HepG2 (cell line): ENCODE measurements around the gene GBP3.

Source experiments
- ADNP ChIP-seq: sonication (generic); formaldehyde crosslinking; IDR thresholded peaks from 2 replicates; pipeline ENCODE4 v1.4.0; 2020; ENCODE audit warnings: missing genetic modification reagents
- IRF2 ChIP-seq: IDR thresholded peaks from 2 replicates; pipeline ENCODE4 v1.6.1; 2018; ENCODE audit warnings: missing genetic modification reagents, missing compliant biosample characterization
- JUN ChIP-seq: sonication (generic); formaldehyde crosslinking; IDR thresholded peaks from 2 replicates; pipeline ENCODE4 v1.4.0; 2020; ENCODE audit warnings: mild to moderate bottlenecking, missing genetic modification reagents
- KDM5A ChIP-seq: fragments of 200-600 bp; sonication (generic); IDR thresholded peaks from 2 replicates; pipeline ENCODE4 v1.7.0; 2018; ENCODE audit warnings: antibody characterized with exemption, mild to moderate bottlenecking, low read length, borderline replicate concordance
- NFATC3 ChIP-seq: sonication (generic); formaldehyde crosslinking; IDR thresholded peaks from 2 replicates; pipeline ENCODE4 v1.5.1; 2020; ENCODE audit warnings: mild to moderate bottlenecking, missing genetic modification reagents
- POLR2A ChIP-seq, 2 experiments: IDR thresholded peaks; 2 replicates each; pipeline ENCODE4 v1.6.1; 2011; ENCODE audit warnings: low read depth in 2 of 2, low read length in 2 of 2, mild to moderate bottlenecking in 1 of 2, moderate library complexity in 1 of 2; ENCODE audit not compliant: insufficient read depth in 1 of 2
- TCF7 ChIP-seq: sonication (generic); IDR thresholded peaks from 2 replicates; pipeline ENCODE4 v1.6.1; 2016; ENCODE audit warnings: antibody characterized with exemption, low read depth
- THAP7 ChIP-seq: sonication (generic); formaldehyde crosslinking; IDR thresholded peaks from 2 replicates; pipeline ENCODE4 v1.8.1; 2023; ENCODE audit warnings: mild to moderate bottlenecking, missing genetic modification reagents
- ZBTB26 ChIP-seq: IDR thresholded peaks from 2 replicates; pipeline ENCODE4 v1.6.1; 2016; ENCODE audit warnings: missing compliant biosample characterization, missing genetic modification reagents, borderline replicate concordance
- ZBTB40 ChIP-seq, 2 experiments: fragments of 450-650 bp in 1 of 2; sonication (generic) in 1 of 2; formaldehyde crosslinking in 1 of 2; IDR thresholded peaks; 2 replicates each; pipeline versions ENCODE4 v1.6.1 to v1.8.0; 2016 to 2022; ENCODE audit warnings: antibody characterized with exemption in 1 of 2, mild to moderate bottlenecking in 1 of 2, missing genetic modification reagents in 1 of 2
- ZFP41 ChIP-seq: sonication (generic); formaldehyde crosslinking; IDR thresholded peaks from 2 replicates; pipeline ENCODE4 v1.4.0; 2020; ENCODE audit warnings: mild to moderate bottlenecking, missing genetic modification reagents, borderline replicate concordance
- ZNF329 ChIP-seq: sonication (generic); formaldehyde crosslinking; IDR thresholded peaks from 2 replicates; pipeline ENCODE4 v1.9.0; 2021; ENCODE audit warnings: low read depth, mild to moderate bottlenecking, missing genetic modification reagents
- TF ChIP-seq, protein P1 (sequence below): sonication (generic); formaldehyde crosslinking; IDR thresholded peaks from 2 replicates; pipeline ENCODE4 v1.4.0; 2020; ENCODE audit warnings: missing genetic modification reagents
- TF ChIP-seq, protein P2 (sequence below): sonication (generic); formaldehyde crosslinking; IDR thresholded peaks from 2 replicates; pipeline ENCODE4 v1.5.0; 2020; ENCODE audit warnings: mild to moderate bottlenecking, missing genetic modification reagents, moderate library complexity

- no peak for TF ChIP-seq TCF7
- TF ChIP-seq, protein P1, sequence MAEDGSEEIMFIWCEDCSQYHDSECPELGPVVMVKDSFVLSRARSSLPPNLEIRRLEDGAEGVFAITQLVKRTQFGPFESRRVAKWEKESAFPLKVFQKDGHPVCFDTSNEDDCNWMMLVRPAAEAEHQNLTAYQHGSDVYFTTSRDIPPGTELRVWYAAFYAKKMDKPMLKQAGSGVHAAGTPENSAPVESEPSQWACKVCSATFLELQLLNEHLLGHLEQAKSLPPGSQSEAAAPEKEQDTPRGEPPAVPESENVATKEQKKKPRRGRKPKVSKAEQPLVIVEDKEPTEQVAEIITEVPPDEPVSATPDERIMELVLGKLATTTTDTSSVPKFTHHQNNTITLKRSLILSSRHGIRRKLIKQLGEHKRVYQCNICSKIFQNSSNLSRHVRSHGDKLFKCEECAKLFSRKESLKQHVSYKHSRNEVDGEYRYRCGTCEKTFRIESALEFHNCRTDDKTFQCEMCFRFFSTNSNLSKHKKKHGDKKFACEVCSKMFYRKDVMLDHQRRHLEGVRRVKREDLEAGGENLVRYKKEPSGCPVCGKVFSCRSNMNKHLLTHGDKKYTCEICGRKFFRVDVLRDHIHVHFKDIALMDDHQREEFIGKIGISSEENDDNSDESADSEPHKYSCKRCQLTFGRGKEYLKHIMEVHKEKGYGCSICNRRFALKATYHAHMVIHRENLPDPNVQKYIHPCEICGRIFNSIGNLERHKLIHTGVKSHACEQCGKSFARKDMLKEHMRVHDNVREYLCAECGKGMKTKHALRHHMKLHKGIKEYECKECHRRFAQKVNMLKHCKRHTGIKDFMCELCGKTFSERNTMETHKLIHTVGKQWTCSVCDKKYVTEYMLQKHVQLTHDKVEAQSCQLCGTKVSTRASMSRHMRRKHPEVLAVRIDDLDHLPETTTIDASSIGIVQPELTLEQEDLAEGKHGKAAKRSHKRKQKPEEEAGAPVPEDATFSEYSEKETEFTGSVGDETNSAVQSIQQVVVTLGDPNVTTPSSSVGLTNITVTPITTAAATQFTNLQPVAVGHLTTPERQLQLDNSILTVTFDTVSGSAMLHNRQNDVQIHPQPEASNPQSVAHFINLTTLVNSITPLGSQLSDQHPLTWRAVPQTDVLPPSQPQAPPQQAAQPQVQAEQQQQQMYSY: no peak
- TF ChIP-seq ZBTB26 (CRISPR knock-in tag): no peak
- TF ChIP-seq, protein P2, sequence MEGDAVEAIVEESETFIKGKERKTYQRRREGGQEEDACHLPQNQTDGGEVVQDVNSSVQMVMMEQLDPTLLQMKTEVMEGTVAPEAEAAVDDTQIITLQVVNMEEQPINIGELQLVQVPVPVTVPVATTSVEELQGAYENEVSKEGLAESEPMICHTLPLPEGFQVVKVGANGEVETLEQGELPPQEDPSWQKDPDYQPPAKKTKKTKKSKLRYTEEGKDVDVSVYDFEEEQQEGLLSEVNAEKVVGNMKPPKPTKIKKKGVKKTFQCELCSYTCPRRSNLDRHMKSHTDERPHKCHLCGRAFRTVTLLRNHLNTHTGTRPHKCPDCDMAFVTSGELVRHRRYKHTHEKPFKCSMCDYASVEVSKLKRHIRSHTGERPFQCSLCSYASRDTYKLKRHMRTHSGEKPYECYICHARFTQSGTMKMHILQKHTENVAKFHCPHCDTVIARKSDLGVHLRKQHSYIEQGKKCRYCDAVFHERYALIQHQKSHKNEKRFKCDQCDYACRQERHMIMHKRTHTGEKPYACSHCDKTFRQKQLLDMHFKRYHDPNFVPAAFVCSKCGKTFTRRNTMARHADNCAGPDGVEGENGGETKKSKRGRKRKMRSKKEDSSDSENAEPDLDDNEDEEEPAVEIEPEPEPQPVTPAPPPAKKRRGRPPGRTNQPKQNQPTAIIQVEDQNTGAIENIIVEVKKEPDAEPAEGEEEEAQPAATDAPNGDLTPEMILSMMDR (CRISPR knock-in tag): no peak
- no peak for TF ChIP-seq POLR2A (IDR thresholded peaks at IDR 0.05; ENCODE audit: insufficient read depth in 1 of 2, low read depth in 2 of 2, low read length in 2 of 2)
- no peak for TF ChIP-seq ZBTB40 (IDR thresholded peaks at IDR 0.05)
- no peak for TF ChIP-seq ZBTB40 (CRISPR knock-in tag; IDR thresholded peaks at IDR 0.05)
- TF ChIP-seq NFATC3 (CRISPR knock-in tag): no peak
- no peak for TF ChIP-seq IRF2 (CRISPR knock-in tag)
- TF ChIP-seq ZFP41: no peak
- no peak for TF ChIP-seq KDM5A
- TF ChIP-seq ADNP (CRISPR knock-in tag): no peak
- no peak for TF ChIP-seq THAP7
- no peak for TF ChIP-seq ZNF329
- TF ChIP-seq JUN (CRISPR knock-in tag): no peak
These were observed 37.4 kb upstream of the GBP3 start for GRCh38 chr1:89060091-89060490.
